ENCODE measurements around the gene SAA4. TPM values are rescaled to one million over a fixed set of nuclear protein-coding genes. Genes with fewer than 3 reads are reported as not detected.
"Not testable (repeated sequence)": the region's sequence is repeated elsewhere in the genome, so short reads cannot be mapped to it uniquely, and the experiment has no call there.

SAA4 gene
- total RNA-seq, 6 experiments from 2014 or later: 798 to 1,388 (median 1,016) TPM

DNA sequence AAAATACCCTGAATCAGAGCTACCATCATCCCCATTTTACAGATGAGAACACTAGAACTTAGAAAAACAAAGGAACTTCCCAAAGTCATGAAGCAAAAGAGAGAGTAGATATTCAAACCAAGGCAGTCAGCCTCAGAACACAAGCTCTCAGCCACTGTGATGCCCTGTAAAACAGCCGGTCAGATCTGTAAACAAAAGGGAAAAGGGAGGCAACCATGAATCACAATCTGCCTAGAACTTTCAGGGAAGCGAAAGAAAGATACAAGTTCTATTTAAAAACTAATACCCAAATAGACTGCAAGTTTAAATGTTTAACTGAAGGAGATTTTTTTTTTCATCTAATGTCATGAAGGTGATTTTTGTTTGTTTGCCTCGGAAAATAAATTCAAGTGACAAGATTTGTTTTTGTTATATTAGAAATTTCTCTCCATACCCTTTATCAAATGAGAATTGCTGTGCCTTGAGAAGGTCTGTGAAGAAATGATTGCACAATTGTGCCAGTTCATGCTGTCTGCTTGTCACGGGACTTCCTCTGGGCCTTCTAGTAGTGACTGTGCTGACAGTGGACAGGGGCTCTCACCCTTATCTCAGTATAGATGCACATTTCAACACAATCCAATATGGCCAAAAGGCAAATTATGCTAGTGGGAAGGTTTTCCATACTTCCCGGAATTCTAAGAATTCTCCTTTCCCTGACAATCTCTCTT, 41.1 kb upstream of the SAA4 start:
- ATAC-seq: peak; percentile 52 to 80 (median 58)
- no peaks in the 10 kb centered on the region for H3K4me1 ChIP-seq
- H3K36me3 ChIP-seq: peaks cover 0 to 33% (median 20%) of the 10 kb centered on the region in 4 donors
- 75% methylated on average over 5 of the region's 5 CpGs for WGBS (ENCODE audit: insufficient coverage, low coverage, low lambda C conversion rate, missing lambda C conversion rate)
- intact Hi-C loops (cut with DNase I): no loop called here
- no peak for DNase-seq
- no peak overlapping the region for H3K4me3 ChIP-seq
- no peaks in the 10 kb centered on the region for H3K27me3 ChIP-seq
- no peaks in the 10 kb centered on the region for H3K9me3 ChIP-seq
- TF ChIP-seq POLR2A (IDR thresholded peaks at IDR 0.05): no peak
- TF ChIP-seq, protein P1, sequence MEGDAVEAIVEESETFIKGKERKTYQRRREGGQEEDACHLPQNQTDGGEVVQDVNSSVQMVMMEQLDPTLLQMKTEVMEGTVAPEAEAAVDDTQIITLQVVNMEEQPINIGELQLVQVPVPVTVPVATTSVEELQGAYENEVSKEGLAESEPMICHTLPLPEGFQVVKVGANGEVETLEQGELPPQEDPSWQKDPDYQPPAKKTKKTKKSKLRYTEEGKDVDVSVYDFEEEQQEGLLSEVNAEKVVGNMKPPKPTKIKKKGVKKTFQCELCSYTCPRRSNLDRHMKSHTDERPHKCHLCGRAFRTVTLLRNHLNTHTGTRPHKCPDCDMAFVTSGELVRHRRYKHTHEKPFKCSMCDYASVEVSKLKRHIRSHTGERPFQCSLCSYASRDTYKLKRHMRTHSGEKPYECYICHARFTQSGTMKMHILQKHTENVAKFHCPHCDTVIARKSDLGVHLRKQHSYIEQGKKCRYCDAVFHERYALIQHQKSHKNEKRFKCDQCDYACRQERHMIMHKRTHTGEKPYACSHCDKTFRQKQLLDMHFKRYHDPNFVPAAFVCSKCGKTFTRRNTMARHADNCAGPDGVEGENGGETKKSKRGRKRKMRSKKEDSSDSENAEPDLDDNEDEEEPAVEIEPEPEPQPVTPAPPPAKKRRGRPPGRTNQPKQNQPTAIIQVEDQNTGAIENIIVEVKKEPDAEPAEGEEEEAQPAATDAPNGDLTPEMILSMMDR (IDR thresholded peaks at IDR 0.05): no peak
- no peak overlapping the region for H3K27ac ChIP-seq

DNA sequence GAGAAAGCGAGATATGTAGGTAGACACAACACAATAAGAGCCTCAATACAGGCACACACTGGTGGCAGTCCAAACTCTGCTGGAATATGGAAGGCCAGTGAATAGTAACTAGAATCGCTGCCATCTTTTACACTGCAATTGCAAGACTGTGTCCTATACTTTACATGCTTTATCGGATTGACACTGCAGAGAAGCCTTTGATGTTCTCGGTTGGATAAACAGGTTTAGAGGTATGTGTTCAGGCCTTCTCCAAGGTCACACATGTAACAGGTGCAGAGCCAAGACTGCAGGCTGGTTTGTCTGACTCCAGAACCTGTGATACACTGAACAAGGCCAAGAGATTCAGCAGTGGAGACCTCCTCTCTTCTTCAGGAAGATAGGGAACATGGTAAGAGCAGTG, 34.6 kb upstream of the SAA4 start:
- ATAC-seq (peak in 2 of 4 donors; percentile 1 to 19), DNase-seq (no peak)
- Histone ChIP-seq H3K27me3 (no peaks in the 10 kb centered on the region), H3K4me3 (no peak overlapping the region), H3K27ac (no peak overlapping the region), H3K36me3 (no peaks in the 10 kb centered on the region), H3K9me3 (no peaks in the 10 kb centered on the region), H3K4me1 (peaks cover 0 to 3% (median 0%) of the 10 kb centered on the region in 4 donors)
- 66% methylated on average over 4 of the region's 4 CpGs for WGBS (ENCODE audit: insufficient coverage, low coverage, low lambda C conversion rate, missing lambda C conversion rate)
- intact Hi-C loops (cut with DNase I): no loop called here
- TF ChIP-seq, protein P1 (IDR thresholded peaks at IDR 0.05): no peak
- no peak for TF ChIP-seq POLR2A (IDR thresholded peaks at IDR 0.05)

DNA sequence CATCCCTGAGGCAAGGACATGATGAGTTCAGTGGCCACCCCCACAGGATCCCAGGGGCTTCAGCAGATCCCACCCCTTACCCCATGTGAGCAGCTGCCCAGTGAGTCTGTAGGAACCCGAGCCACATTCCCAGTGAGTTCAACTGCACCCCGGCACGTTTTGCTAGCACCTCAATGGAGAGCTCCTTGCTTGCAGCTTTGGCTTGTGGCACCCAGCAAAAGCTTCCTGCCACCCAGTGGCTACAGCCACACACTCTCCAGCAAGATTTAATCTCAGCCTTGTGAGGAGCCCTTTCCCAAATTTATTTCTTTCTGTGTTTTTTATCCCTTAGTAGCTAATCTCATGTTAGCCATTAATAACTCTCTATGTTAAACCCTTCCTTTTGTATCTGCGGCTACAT, 33.5 kb upstream of the SAA4 start:
- H3K27ac ChIP-seq: no peak overlapping the region
- intact Hi-C loops (cut with DNase I): no loop called here
- ATAC-seq (peak; percentile 6 to 47 (median 38)), DNase-seq (peak in 1 of 3 donors; percentile 59)
- no peaks in the 10 kb centered on the region for H3K36me3 ChIP-seq
- 40% methylated on average over 2 of the region's 4 CpGs for WGBS (ENCODE audit: insufficient coverage, low coverage, low lambda C conversion rate, missing lambda C conversion rate)
- H3K9me3 ChIP-seq: no peaks in the 10 kb centered on the region
- TF ChIP-seq, protein P1 (IDR thresholded peaks at IDR 0.05): peak in 3 of 4 donors; percentile 14 to 41 (median 32)
- peak; percentile 22 for TF ChIP-seq POLR2A (IDR thresholded peaks at IDR 0.05)
- H3K4me3 ChIP-seq: no peak overlapping the region
- H3K4me1 ChIP-seq: peaks cover 0 to 13% (median 4%) of the 10 kb centered on the region in 4 donors
- H3K27me3 ChIP-seq: no peaks in the 10 kb centered on the region

DNA sequence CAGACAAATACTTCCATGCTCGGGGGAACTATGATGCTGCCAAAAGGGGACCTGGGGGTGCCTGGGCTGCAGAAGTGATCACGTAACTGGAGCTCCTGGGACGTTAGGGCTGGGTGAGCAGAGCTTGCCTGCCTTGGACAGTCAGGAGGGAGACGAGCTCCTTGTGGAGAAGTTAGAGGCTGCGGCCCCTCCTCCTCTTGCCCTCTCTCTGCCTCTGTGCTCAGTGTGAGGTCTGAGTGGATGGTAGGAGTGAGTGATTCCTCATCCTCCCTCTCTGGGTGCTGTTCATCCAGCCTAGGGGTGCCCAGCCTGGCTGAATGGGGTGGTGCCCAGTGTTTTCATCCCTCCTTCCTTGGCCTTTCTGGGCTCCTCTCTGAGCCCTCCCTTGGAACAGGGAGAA, 32.6 kb upstream of the SAA4 start:
- DNase-seq (peak in 1 of 3 donors; percentile 46), ATAC-seq (peak in 2 of 4 donors; percentile 16 to 23)
- intact Hi-C loops (cut with DNase I); H3K36me3 ChIP-seq; H3K27ac ChIP-seq; H3K4me3 ChIP-seq; H3K27me3 ChIP-seq; H3K9me3 ChIP-seq: not testable (repeated sequence)
- H3K4me1 ChIP-seq: peaks cover 0 to 13% (median 5%) of the 10 kb centered on the region in 4 donors
- WGBS (ENCODE audit: insufficient coverage, low coverage, low lambda C conversion rate, missing lambda C conversion rate): no CpG with 5 or more reads among the region's 5 CpGs

DNA sequence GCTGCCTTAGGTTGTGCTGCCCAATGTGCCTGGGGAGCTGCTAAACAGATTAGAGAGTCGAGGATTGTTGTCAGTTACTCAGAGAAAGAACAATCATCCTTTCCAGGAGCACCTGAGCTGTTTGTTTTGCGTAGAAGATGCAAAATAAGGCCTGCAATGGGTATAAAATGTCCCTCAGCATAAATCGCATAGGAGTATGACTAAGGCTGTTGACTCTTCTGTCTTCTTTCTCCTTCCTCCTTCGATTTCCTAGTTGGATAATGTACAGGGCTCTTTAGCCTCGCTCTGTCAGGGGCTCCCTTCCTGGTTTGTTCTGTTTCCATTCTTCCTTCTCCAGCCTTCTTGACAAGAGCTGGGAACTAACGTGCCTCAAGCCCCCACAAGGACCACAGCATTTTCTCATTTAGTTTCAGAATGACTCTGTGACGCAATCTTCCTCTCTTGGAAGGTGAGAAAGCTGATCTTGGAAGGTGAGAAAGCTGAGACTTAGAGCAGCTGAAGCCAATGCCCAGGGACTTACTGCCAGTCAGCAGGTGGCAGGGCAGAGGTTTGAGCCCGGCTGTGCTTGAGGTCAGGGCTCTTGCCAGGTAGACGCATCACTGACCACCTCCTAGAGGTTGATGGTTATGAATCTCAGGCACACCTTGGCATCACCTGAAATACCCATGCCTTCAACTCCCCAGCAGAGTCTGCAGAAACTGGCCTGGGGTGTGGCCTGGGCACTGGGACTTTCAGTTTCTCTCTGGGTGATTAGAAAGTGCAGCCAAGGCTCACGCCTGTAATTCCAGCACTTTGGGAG, 30.9 kb upstream of the SAA4 start:
- ATAC-seq: peak; percentile 7 to 60 (median 44)
- H3K27me3 ChIP-seq; H3K27ac ChIP-seq; H3K9me3 ChIP-seq; intact Hi-C loops (cut with DNase I); H3K4me3 ChIP-seq; H3K36me3 ChIP-seq; DNase-seq: not testable (repeated sequence)
- WGBS (ENCODE audit: insufficient coverage, low coverage, low lambda C conversion rate, missing lambda C conversion rate): 24% methylated on average over 2 of the region's 10 CpGs
- peaks cover 0 to 31% (median 7%) of the 10 kb centered on the region in 4 donors for H3K4me1 ChIP-seq
